ENCODE data around the gene ANKRD27. TPM values are rescaled to one million over a fixed set of nuclear protein-coding genes. Genes with fewer than 3 reads are reported as not detected.

The ANKRD27 gene
- total RNA-seq, 1 experiment from 2014 or later, result 48.1 TPM

GRCh38 chr19:32719611-32720059, 44.7 kb upstream of the ANKRD27 start, which contains the start of gene TDRD12:
Gene TDRD12 (plus strand): TSS chr19:32719767. CDS start chr19:32720073, 306 bp downstream.
- H4K20me1 ChIP-seq (ENCODE audit: insufficient read depth), result no peaks in the 10 kb centered on the region
- no peak within 1 kb of the TSS for H3K4me3 ChIP-seq (replicated peaks in 1 of 2; ENCODE audit: low read depth in 1 of 2, low read length in 2 of 2)
- ATAC-seq (peak; percentile 79), DNase-seq (ENCODE audit: low read depth, low spot score) (no peak)
- no peaks in the 10 kb centered on the region for H3K4me1 ChIP-seq (ENCODE audit: control insufficient read depth in 1 of 2, insufficient read depth in 2 of 2, low read length in 2 of 2)
- CTCF ChIA-PET, result no interaction called here
- intact Hi-C loops (cut with micrococcal nuclease), result no loop called here
- H3K79me2 ChIP-seq (ENCODE audit: insufficient read depth, low read length), result no peaks in the 10 kb centered on the region
- TF ChIP-seq CTCF (IDR thresholded peaks at IDR 0.05 in 2 of 3, conservative IDR thresholded peaks at IDR 0.05 in 1 of 3; ENCODE audit: borderline replicate concordance in 1 of 3, insufficient read depth in 1 of 3, low read depth in 2 of 3, low read length in 2 of 3) (peak in 2 of 3 experiments; percentile 34 to 52; a peak in 3 of 6 replicates), YY1 (IDR thresholded peaks at IDR 0.05; ENCODE audit: extremely low read depth, insufficient replicate concordance, low read depth, low read length) (no peak)
- H3K9me2 ChIP-seq (ENCODE audit: insufficient read depth), result no peaks in the 10 kb centered on the region
- no peaks in the 10 kb centered on the region for H3K27me3 ChIP-seq (ENCODE audit: insufficient read depth, low read length)
- RAD21 ChIA-PET (ENCODE audit: low non-redundant PET in 1 of 2, low total read pairs in 2 of 2, uncharacterized antibody in 2 of 2, unreplicated experiment in 2 of 2), result no interaction called here
- POLR2A ChIA-PET, result no interaction called here
- H3K9ac ChIP-seq (ENCODE audit: low read length), result no peak within 1 kb of the TSS
- no peak within 1 kb of the TSS for H2AFZ ChIP-seq (ENCODE audit: low read depth, low read length, poor library complexity, severe bottlenecking)
- no peaks in the 10 kb centered on the region for H3K9me3 ChIP-seq (ENCODE audit: control insufficient read depth in 1 of 2, insufficient read depth in 1 of 2, low read depth in 1 of 2, low read length in 2 of 2)
- no peak within 1 kb of the TSS for H3K27ac ChIP-seq (ENCODE audit: low read depth, low read length)
- H3K36me3 ChIP-seq (ENCODE audit: control insufficient read depth in 1 of 2, insufficient read depth in 2 of 2, low read length in 2 of 2), result no peaks in the 10 kb centered on the region
- H3K4me2 ChIP-seq (ENCODE audit: low read length), result no peak within 1 kb of the TSS
- BruUV-seq (replicated peaks), result no TSS peak

GRCh38 chr19:32718286-32718685, 43.3 kb upstream of the ANKRD27 start:
- H3K27me3 ChIP-seq (ENCODE audit: insufficient read depth, low read length), result no peaks in the 10 kb centered on the region
- H3K4me1 ChIP-seq (ENCODE audit: control insufficient read depth in 1 of 2, insufficient read depth in 2 of 2, low read length in 2 of 2), result no peaks in the 10 kb centered on the region
- intact Hi-C loops (cut with micrococcal nuclease), result no loop called here
- H3K9me3 ChIP-seq (ENCODE audit: control insufficient read depth in 1 of 2, insufficient read depth in 1 of 2, low read depth in 1 of 2, low read length in 2 of 2), result no peaks in the 10 kb centered on the region
- ChIA-PET CTCF (no interaction called here), RAD21 (ENCODE audit: low non-redundant PET in 1 of 2, low total read pairs in 2 of 2, uncharacterized antibody in 2 of 2, unreplicated experiment in 2 of 2) (no interaction called here), POLR2A (no interaction called here)
- no TSS peak for BruUV-seq (replicated peaks)
- H4K20me1 ChIP-seq (ENCODE audit: insufficient read depth), result no peaks in the 10 kb centered on the region
- no peaks in the 10 kb centered on the region for H3K79me2 ChIP-seq (ENCODE audit: insufficient read depth, low read length)
- DNase-seq (ENCODE audit: low read depth, low spot score) (no peak), ATAC-seq (no peak)
- H2AFZ ChIP-seq (ENCODE audit: low read depth, low read length, poor library complexity, severe bottlenecking), result no peak overlapping the region
- peaks cover 0 to 2% of the 10 kb centered on the region in 2 experiments; a peak in 1 of 4 replicates for H3K36me3 ChIP-seq (ENCODE audit: control insufficient read depth in 1 of 2, insufficient read depth in 2 of 2, low read length in 2 of 2)
- H3K4me2 ChIP-seq (ENCODE audit: low read length), result no peak overlapping the region
- no peak overlapping the region for H3K9ac ChIP-seq (ENCODE audit: low read length)
- H3K4me3 ChIP-seq (replicated peaks in 1 of 2; ENCODE audit: low read depth in 1 of 2, low read length in 2 of 2), result no peak overlapping the region
- no peaks in the 10 kb centered on the region for H3K9me2 ChIP-seq (ENCODE audit: insufficient read depth)
- H3K27ac ChIP-seq (ENCODE audit: low read depth, low read length), result no peak overlapping the region
- TF ChIP-seq, protein P1, sequence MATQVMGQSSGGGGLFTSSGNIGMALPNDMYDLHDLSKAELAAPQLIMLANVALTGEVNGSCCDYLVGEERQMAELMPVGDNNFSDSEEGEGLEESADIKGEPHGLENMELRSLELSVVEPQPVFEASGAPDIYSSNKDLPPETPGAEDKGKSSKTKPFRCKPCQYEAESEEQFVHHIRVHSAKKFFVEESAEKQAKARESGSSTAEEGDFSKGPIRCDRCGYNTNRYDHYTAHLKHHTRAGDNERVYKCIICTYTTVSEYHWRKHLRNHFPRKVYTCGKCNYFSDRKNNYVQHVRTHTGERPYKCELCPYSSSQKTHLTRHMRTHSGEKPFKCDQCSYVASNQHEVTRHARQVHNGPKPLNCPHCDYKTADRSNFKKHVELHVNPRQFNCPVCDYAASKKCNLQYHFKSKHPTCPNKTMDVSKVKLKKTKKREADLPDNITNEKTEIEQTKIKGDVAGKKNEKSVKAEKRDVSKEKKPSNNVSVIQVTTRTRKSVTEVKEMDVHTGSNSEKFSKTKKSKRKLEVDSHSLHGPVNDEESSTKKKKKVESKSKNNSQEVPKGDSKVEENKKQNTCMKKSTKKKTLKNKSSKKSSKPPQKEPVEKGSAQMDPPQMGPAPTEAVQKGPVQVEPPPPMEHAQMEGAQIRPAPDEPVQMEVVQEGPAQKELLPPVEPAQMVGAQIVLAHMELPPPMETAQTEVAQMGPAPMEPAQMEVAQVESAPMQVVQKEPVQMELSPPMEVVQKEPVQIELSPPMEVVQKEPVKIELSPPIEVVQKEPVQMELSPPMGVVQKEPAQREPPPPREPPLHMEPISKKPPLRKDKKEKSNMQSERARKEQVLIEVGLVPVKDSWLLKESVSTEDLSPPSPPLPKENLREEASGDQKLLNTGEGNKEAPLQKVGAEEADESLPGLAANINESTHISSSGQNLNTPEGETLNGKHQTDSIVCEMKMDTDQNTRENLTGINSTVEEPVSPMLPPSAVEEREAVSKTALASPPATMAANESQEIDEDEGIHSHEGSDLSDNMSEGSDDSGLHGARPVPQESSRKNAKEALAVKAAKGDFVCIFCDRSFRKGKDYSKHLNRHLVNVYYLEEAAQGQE (IDR thresholded peaks at IDR 0.05; ENCODE audit: low read depth), result no peak
- no peak for TF ChIP-seq CEBPB (IDR thresholded peaks at IDR 0.05; ENCODE audit: low read depth)
- no peak for TF ChIP-seq TCF7L2 (IDR thresholded peaks at IDR 0.05; ENCODE audit: borderline replicate concordance, extremely low read depth, insufficient read depth, insufficient read length)
- no peak for TF ChIP-seq ELF1 (IDR thresholded peaks at IDR 0.05; ENCODE audit: borderline replicate concordance, low read depth)
- no peak for TF ChIP-seq POLR2AphosphoS5 (IDR thresholded peaks at IDR 0.05; ENCODE audit: low read depth, low read length)
- TF ChIP-seq CTCF (IDR thresholded peaks at IDR 0.05 in 2 of 3, conservative IDR thresholded peaks at IDR 0.05 in 1 of 3; ENCODE audit: borderline replicate concordance in 1 of 3, insufficient read depth in 1 of 3, low read depth in 2 of 3, low read length in 2 of 3), result no peak
- TF ChIP-seq SIN3A (IDR thresholded peaks at IDR 0.05; ENCODE audit: low read depth), result no peak
- TF ChIP-seq JUND (IDR thresholded peaks at IDR 0.05), result no peak
- TF ChIP-seq, protein P2, sequence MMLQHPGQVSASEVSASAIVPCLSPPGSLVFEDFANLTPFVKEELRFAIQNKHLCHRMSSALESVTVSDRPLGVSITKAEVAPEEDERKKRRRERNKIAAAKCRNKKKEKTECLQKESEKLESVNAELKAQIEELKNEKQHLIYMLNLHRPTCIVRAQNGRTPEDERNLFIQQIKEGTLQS (IDR thresholded peaks at IDR 0.05), result no peak
- no peak for TF ChIP-seq POLR2A (IDR thresholded peaks at IDR 0.05; ENCODE audit: borderline replicate concordance, extremely low read depth, insufficient read depth, insufficient read length)
- TF ChIP-seq CBX3 (IDR thresholded peaks at IDR 0.05; ENCODE audit: low read depth), result no peak
